H1 (cell line): Measurements from ENCODE around the gene DCAF16. TPM values are rescaled to one million over a fixed set of nuclear protein-coding genes. Genes with fewer than 3 reads are reported as not detected.

ENCODE experiments used
- CTCF ChIA-PET: fragments of 300-600 bp; sonication (Branson Sonifier 250); formaldehyde crosslinking; loops from one replicate; lab custom pipeline; 2021; ENCODE audit not compliant: partially characterized antibody; lab: Charles Lee
- POLR2A ChIA-PET: fragments of 300-600 bp; sonication (Branson Sonifier 250); formaldehyde crosslinking; loops from one replicate; lab custom pipeline; 2021; ENCODE audit warnings: inconsistent platforms; ENCODE audit not compliant: partially characterized antibody; lab: Charles Lee
- DNase-seq, 2 experiments: peaks; one replicate each; pipeline versions ENCODE4 v3.0.0 to v3.0.0-alpha.2; 2010 to 2022; ENCODE audit warnings: low spot score in 2 of 2, low read depth in 1 of 2, mixed read lengths in 1 of 2
- FAIRE-seq: peaks from 2 replicates; lab custom pipeline; 2011; peaks lifted over from hg19 to GRCh38; lab: Jason Lieb, UNC
- H2AFZ ChIP-seq: 2 replicates; pipeline ENCODE4 v1.8.1; 2012; ENCODE audit warnings: low read length, inconsistent platforms
- H2AK5ac ChIP-seq: 2 replicates; pipeline ENCODE4 v1.6.1; 2013; ENCODE audit warnings: low read depth, low read length
- H2BK120ac ChIP-seq: replicated peaks from 2 replicates; pipeline ENCODE3; 2013; ENCODE audit warnings: low read depth, low read length, inconsistent platforms
- H2BK12ac ChIP-seq: 2 replicates; pipeline ENCODE4 v1.6.1; 2013; ENCODE audit warnings: low read depth, low read length
- H2BK15ac ChIP-seq: 2 replicates; pipeline ENCODE4 v1.6.1; 2013; ENCODE audit warnings: low read length
- H2BK20ac ChIP-seq: 2 replicates; pipeline ENCODE4 v1.6.1; 2013; ENCODE audit warnings: low read length
- H2BK5ac ChIP-seq: 2 replicates; pipeline ENCODE4 v1.6.1; 2013; ENCODE audit warnings: low read depth, low read length
- H3K14ac ChIP-seq: 2 replicates; pipeline ENCODE4 v1.6.1; 2013; ENCODE audit warnings: inconsistent platforms; ENCODE audit not compliant: insufficient read length
- H3K18ac ChIP-seq: 2 replicates; pipeline ENCODE4 v1.6.1; 2013; ENCODE audit warnings: low read length; ENCODE audit errors: extremely low read depth
- H3K23ac ChIP-seq: 2 replicates; pipeline ENCODE4 v1.6.1; 2013; ENCODE audit warnings: inconsistent platforms; ENCODE audit not compliant: insufficient read length
- H3K23me2 ChIP-seq: 2 replicates; pipeline ENCODE4 v1.6.1; 2013; ENCODE audit warnings: low read depth, low read length
- H3K27ac ChIP-seq: 2 replicates; pipeline ENCODE4 v1.6.1; 2011; ENCODE audit warnings: low read depth, low read length, inconsistent platforms
- H3K27me3 ChIP-seq, 4 experiments: replicated peaks in 1 of 4; 1 replicate in 1 of 4; 2 replicates in 3 of 4; pipeline versions ENCODE4 v1.6.1 to v1.8.1; 2011 to 2013; ENCODE audit warnings: low read length in 3 of 4, mild to moderate bottlenecking in 3 of 4, inconsistent platforms in 2 of 4, mixed read lengths in 2 of 4, moderate library complexity in 1 of 4; ENCODE audit not compliant: control insufficient read depth in 3 of 4, insufficient read depth in 3 of 4; ENCODE audit errors: extremely low read depth in 1 of 4
- H3K36me3 ChIP-seq, 4 experiments: 2 replicates each; pipeline versions ENCODE4 v1.6.1 to v1.8.1; 2011 to 2013; ENCODE audit warnings: mild to moderate bottlenecking in 4 of 4, low read length in 3 of 4, moderate library complexity in 2 of 4, control low read depth in 1 of 4, inconsistent platforms in 1 of 4; ENCODE audit not compliant: insufficient read depth in 4 of 4, control insufficient read depth in 2 of 4
- H3K4ac ChIP-seq: replicated peaks from 2 replicates; pipeline ENCODE3; 2013; ENCODE audit warnings: low read length, low read depth, mixed read lengths, inconsistent platforms; ENCODE audit not compliant: insufficient read length
- H3K4me1 ChIP-seq, 4 experiments: replicated peaks in 1 of 4; 1 replicate in 1 of 4; 2 replicates in 3 of 4; pipeline versions ENCODE4 v1.6.1 to v1.8.1; 2011 to 2013; ENCODE audit warnings: low read length in 3 of 4, inconsistent platforms in 2 of 4, mixed read lengths in 1 of 4; ENCODE audit not compliant: insufficient read depth in 4 of 4, control insufficient read depth in 3 of 4
- H3K4me2 ChIP-seq, 2 experiments: 2 replicates each; pipeline versions ENCODE4 v1.6.1 to v1.8.1; 2011 to 2013; ENCODE audit warnings: low read depth in 2 of 2, low read length in 2 of 2, control low read depth in 1 of 2, inconsistent platforms in 1 of 2, mild to moderate bottlenecking in 1 of 2; ENCODE audit not compliant: insufficient read depth in 1 of 2
- H3K4me3 ChIP-seq, 4 experiments: fragments of 200-600, 300-600 bp in 1 of 4; sonication (generic), shearing (Covaris generic), sonication (Bioruptor Twin) in 1 of 4; 2 replicates each; pipeline versions ENCODE4 v1.5.1 to v1.8.1; 2011 to 2016; ENCODE audit warnings: low read length in 4 of 4, low read depth in 3 of 4, control low read depth in 2 of 4, inconsistent platforms in 2 of 4, mild to moderate bottlenecking in 2 of 4, mixed read lengths in 1 of 4, moderate library complexity in 1 of 4; ENCODE audit not compliant: insufficient read depth in 2 of 4; ENCODE audit errors: extremely low read depth in 1 of 4
- H3K56ac ChIP-seq: replicated peaks from 2 replicates; pipeline ENCODE3; 2013; ENCODE audit warnings: low read depth, mild to moderate bottlenecking, mixed read lengths, low read length, inconsistent platforms; ENCODE audit not compliant: insufficient read length
- H3K79me1 ChIP-seq: 2 replicates; pipeline ENCODE4 v1.6.1; 2013; ENCODE audit warnings: low read depth, low read length, control low read depth
- H3K79me2 ChIP-seq, 2 experiments: 2 replicates each; pipeline versions ENCODE4 v1.6.1 to v1.8.1; 2012 to 2013; ENCODE audit warnings: low read length in 2 of 2, mild to moderate bottlenecking in 2 of 2, inconsistent platforms in 1 of 2; ENCODE audit not compliant: insufficient read depth in 2 of 2, control insufficient read depth in 1 of 2
- H3K9ac ChIP-seq, 4 experiments: replicated peaks in 1 of 4; 1 replicate in 1 of 4; 2 replicates in 3 of 4; pipeline versions ENCODE4 v1.6.1 to v1.8.1; 2011 to 2013; ENCODE audit warnings: low read depth in 3 of 4, low read length in 3 of 4, control low read depth in 2 of 4, mild to moderate bottlenecking in 2 of 4, moderate library complexity in 2 of 4, inconsistent platforms in 1 of 4; ENCODE audit errors: extremely low read depth in 1 of 4
- H3K9me3 ChIP-seq, 2 experiments: 2 replicates each; pipeline versions ENCODE4 v1.6.1 to v1.8.1; 2012 to 2013; ENCODE audit warnings: mild to moderate bottlenecking in 2 of 2, moderate library complexity in 2 of 2, control low read depth in 1 of 2, inconsistent platforms in 1 of 2, low read depth in 1 of 2, low read length in 1 of 2, mixed read lengths in 1 of 2; ENCODE audit not compliant: insufficient read depth in 2 of 2
- H4K20me1 ChIP-seq, 2 experiments: replicated peaks in 1 of 2; 2 replicates each; pipeline versions ENCODE3 to v1.8.1; 2011 to 2013; ENCODE audit warnings: inconsistent platforms in 2 of 2, low read length in 2 of 2, mild to moderate bottlenecking in 1 of 2; ENCODE audit not compliant: insufficient read depth in 2 of 2, control insufficient read depth in 1 of 2
- H4K5ac ChIP-seq: 2 replicates; pipeline ENCODE4 v1.6.1; 2013; ENCODE audit warnings: low read length, low read depth, mixed read lengths, inconsistent platforms; ENCODE audit not compliant: insufficient read length
- H4K8ac ChIP-seq: 2 replicates; pipeline ENCODE4 v1.8.0; 2013; ENCODE audit warnings: mild to moderate bottlenecking, moderate library complexity, low read length, inconsistent platforms; ENCODE audit not compliant: insufficient read depth; ENCODE audit errors: extremely low read depth
- H4K91ac ChIP-seq: replicated peaks from 2 replicates; pipeline ENCODE3; 2013; ENCODE audit warnings: low read length, mixed read lengths, inconsistent platforms; ENCODE audit not compliant: insufficient read length
- ATF2 ChIP-seq: IDR thresholded peaks from 2 replicates; pipeline ENCODE4 v1.6.1; 2012; ENCODE audit warnings: low read length, inconsistent platforms
- BRCA1 ChIP-seq: IDR thresholded peaks from 2 replicates; pipeline ENCODE4 v1.6.1; 2012; ENCODE audit warnings: low read depth, low read length, improper control_type of control experiment
- HDAC6 ChIP-seq: IDR thresholded peaks from one replicate; pipeline ENCODE4 v1.7.1; 2012; ENCODE audit warnings: low read depth, mild to moderate bottlenecking, inconsistent platforms, low read length, moderate library complexity
- JUN ChIP-seq: IDR thresholded peaks from 2 replicates; pipeline ENCODE4 v1.6.1; 2011; ENCODE audit warnings: low read depth, mild to moderate bottlenecking, improper control_type of control experiment, low read length
- KDM5A ChIP-seq: fragments of 200-600 bp; IDR thresholded peaks from 2 replicates; pipeline ENCODE4 v1.7.1; 2012; ENCODE audit warnings: mild to moderate bottlenecking, low read length, inconsistent platforms, mixed read lengths
- WGBS, 2 experiments: shearing (Covaris generic) in 1 of 2; methylation state at CpG; one replicate each; pipeline versions ENCODE4 v1.1.6 to v1.1.7; 2013 to 2015; ENCODE audit warnings: low lambda C conversion rate in 2 of 2, mixed read lengths in 2 of 2, inconsistent platforms in 1 of 2, low coverage in 1 of 2, missing lambda C conversion rate in 1 of 2; ENCODE audit not compliant: insufficient replicate concordance in 2 of 2, insufficient coverage in 1 of 2, insufficient read length in 1 of 2; ENCODE audit errors: extremely low coverage in 1 of 2, missing lambda C conversion rate in 1 of 2; 5-methylcytosine and 5-hydroxymethylcytosine counted together
- polyA plus RNA-seq, 7 experiments: library from polyadenylated mRNA; depleted of rRNA in 3 of 7; stranded (reverse) in 5 of 7; unstranded in 2 of 7; fragments of >200 nt in 5 of 7; fragments of 200-250 nt in 2 of 7; gene quantifications; 1 replicate in 5 of 7; 2 replicates in 1 of 7; 4 replicates in 1 of 7; pipeline versions ENCODE4 v1.2.1 to v1.2.3, GENCODE V29; 2011 to 2013; ENCODE audit warnings: missing spikeins in 2 of 7, mixed read lengths in 2 of 7
- total RNA-seq: library from RNA; stranded (reverse); fragmentation: NEBNext Ultra II Directional; extraction: Animal tissue kit (Norgen Biotek cat#: 25700); gene quantifications from 2 replicates; pipeline ENCODE4 v1.2.1, GENCODE V29; 2021
- TF ChIP-seq, protein P1 (sequence below): IDR thresholded peaks from 2 replicates; pipeline ENCODE4 v1.6.1; 2011; ENCODE audit warnings: low read depth, mild to moderate bottlenecking, low read length; ENCODE audit not compliant: insufficient read depth
- TF ChIP-seq, protein P2 (sequence below), 3 experiments: IDR thresholded peaks; 1 replicate in 2 of 3; 2 replicates in 1 of 3; pipeline versions ENCODE4 v1.5.1 to v1.6.1; 2011; ENCODE audit warnings: low read length in 3 of 3, mild to moderate bottlenecking in 3 of 3, inconsistent platforms in 2 of 3, low read depth in 1 of 3, moderate library complexity in 1 of 3; ENCODE audit not compliant: insufficient read depth in 1 of 3; ENCODE audit errors: control extremely low read depth in 1 of 3

The DCAF16 gene
- total and polyA plus RNA-seq, 2 of the 8 experiments (the other 6 are each of a cell fraction or from before 2014, with no cell fraction given), result 26.5 to 55.7 TPM

GRCh38 chr4:17766826-17767458 is 43.6 kb downstream of the DCAF16 start:
- FAIRE-seq (no peak), DNase-seq (no peak)
- Histone ChIP-seq H3K14ac (no peak overlapping the region), H3K9ac (no peak overlapping the region), H3K4me3 (no peak overlapping the region), H3K79me2 (no peaks in the 10 kb centered on the region), H3K23ac (no peak overlapping the region), H3K36me3 (no peaks in the 10 kb centered on the region), H2BK15ac (no peak overlapping the region), H3K9me3 (peaks cover 0 to 15% of the 10 kb centered on the region in 2 experiments; a peak in 3 of 4 replicates), H3K27me3 (no peaks in the 10 kb centered on the region), H2BK20ac (no peak overlapping the region), H3K56ac (no peak overlapping the region), H4K5ac (no peak overlapping the region), H3K4ac (no peak overlapping the region), H3K18ac (no peak overlapping the region), H4K8ac (no peak overlapping the region), H3K4me2 (no peak overlapping the region), H3K79me1 (no peaks in the 10 kb centered on the region), H3K4me1 (no peaks in the 10 kb centered on the region), H3K23me2 (no peaks in the 10 kb centered on the region), H4K91ac (no peak overlapping the region), H2AFZ (no peak overlapping the region), H2BK12ac (no peak overlapping the region), H4K20me1 (no peaks in the 10 kb centered on the region), H2BK5ac (no peak overlapping the region), H2AK5ac (no peak overlapping the region), H2BK120ac (no peak overlapping the region), H3K27ac (no peak overlapping the region)
- 97% methylated on average over 25 of the region's 33 CpGs; no CpG with 5 or more reads in 1 of the 2 experiments for WGBS, 2 experiments
- ChIA-PET CTCF (interaction anchor here (0.8 kb wide), 1 partner anchor 15 kb away, joined by 4 read pairs; no protein-coding TSS in a partner anchor), POLR2A (no interaction called here)
- TF ChIP-seq JUN (no peak), HDAC6 (no peak), ATF2 (no peak), KDM5A (no peak), BRCA1 (no peak)
- TF ChIP-seq, protein P1, sequence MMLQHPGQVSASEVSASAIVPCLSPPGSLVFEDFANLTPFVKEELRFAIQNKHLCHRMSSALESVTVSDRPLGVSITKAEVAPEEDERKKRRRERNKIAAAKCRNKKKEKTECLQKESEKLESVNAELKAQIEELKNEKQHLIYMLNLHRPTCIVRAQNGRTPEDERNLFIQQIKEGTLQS, result no peak
- TF ChIP-seq, protein P2, sequence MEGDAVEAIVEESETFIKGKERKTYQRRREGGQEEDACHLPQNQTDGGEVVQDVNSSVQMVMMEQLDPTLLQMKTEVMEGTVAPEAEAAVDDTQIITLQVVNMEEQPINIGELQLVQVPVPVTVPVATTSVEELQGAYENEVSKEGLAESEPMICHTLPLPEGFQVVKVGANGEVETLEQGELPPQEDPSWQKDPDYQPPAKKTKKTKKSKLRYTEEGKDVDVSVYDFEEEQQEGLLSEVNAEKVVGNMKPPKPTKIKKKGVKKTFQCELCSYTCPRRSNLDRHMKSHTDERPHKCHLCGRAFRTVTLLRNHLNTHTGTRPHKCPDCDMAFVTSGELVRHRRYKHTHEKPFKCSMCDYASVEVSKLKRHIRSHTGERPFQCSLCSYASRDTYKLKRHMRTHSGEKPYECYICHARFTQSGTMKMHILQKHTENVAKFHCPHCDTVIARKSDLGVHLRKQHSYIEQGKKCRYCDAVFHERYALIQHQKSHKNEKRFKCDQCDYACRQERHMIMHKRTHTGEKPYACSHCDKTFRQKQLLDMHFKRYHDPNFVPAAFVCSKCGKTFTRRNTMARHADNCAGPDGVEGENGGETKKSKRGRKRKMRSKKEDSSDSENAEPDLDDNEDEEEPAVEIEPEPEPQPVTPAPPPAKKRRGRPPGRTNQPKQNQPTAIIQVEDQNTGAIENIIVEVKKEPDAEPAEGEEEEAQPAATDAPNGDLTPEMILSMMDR (IDR thresholded peaks at IDR 0.05; ENCODE audit: control extremely low read depth in 1 of 3, insufficient read depth in 1 of 3, low read depth in 1 of 3, low read length in 3 of 3), result no peak
